Measurements from ENCODE around the gene TEK.
A peak's percentile ranks its signal among the peaks of the same experiment; 100 is the strongest.
"Not testable (repeated sequence)": the region's sequence is repeated elsewhere in the genome, so short reads cannot be mapped to it uniquely, and the experiment has no call there.

Gene TEK

DNA sequence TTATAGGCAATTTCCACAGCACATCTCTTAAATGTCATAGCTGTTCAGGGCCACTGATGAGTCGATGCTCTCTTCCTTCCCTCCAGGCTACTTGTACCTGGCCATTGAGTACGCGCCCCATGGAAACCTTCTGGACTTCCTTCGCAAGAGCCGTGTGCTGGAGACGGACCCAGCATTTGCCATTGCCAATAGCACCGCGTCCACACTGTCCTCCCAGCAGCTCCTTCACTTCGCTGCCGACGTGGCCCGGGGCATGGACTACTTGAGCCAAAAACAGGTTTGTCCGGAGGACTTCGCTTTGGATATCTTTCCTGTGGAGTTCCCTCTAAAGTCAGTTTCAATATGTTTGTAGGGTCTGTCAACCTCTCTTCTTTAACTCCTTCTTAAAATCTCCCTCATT, 103.6 kb downstream of the TEK start:
- H3K27ac ChIP-seq, result no peak overlapping the region
- TF ChIP-seq, protein P1, sequence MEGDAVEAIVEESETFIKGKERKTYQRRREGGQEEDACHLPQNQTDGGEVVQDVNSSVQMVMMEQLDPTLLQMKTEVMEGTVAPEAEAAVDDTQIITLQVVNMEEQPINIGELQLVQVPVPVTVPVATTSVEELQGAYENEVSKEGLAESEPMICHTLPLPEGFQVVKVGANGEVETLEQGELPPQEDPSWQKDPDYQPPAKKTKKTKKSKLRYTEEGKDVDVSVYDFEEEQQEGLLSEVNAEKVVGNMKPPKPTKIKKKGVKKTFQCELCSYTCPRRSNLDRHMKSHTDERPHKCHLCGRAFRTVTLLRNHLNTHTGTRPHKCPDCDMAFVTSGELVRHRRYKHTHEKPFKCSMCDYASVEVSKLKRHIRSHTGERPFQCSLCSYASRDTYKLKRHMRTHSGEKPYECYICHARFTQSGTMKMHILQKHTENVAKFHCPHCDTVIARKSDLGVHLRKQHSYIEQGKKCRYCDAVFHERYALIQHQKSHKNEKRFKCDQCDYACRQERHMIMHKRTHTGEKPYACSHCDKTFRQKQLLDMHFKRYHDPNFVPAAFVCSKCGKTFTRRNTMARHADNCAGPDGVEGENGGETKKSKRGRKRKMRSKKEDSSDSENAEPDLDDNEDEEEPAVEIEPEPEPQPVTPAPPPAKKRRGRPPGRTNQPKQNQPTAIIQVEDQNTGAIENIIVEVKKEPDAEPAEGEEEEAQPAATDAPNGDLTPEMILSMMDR (conservative IDR thresholded peaks at IDR 0.05), result no peak
- TF ChIP-seq ZFX (IDR thresholded peaks at IDR 0.05), result no peak

- no peak overlapping the region for H3K27ac ChIP-seq
- TF ChIP-seq, protein P1 (conservative IDR thresholded peaks at IDR 0.05), result no peak
- no peak for TF ChIP-seq ZFX (IDR thresholded peaks at IDR 0.05)
These were observed 118.2 kb downstream of the TEK start for GRCh38 chr9:27227192-27227591.

GRCh38 chr9:27239648-27240047, 130.6 kb downstream of the TEK start:
- H3K27ac ChIP-seq, result not testable (repeated sequence)

DNA sequence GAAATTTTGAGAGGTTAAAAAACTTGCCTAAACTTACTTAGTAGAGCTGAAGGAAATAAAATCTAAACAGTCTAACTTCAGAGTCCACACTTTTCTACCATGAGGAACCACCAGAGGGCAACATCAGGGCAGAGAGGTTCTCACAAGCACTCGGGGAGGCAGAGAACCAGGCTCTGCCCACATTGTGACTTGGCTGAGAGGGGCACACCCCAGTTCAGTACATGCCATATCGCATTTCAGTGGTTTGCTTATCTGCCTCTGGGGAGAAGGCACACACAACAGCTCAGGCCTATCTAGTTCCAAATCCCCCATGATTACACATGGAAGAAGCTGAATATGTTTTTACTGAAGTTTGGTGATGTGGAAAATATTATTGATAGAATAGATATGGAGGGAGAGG, 138.7 kb downstream of the TEK start:
- TF ChIP-seq, protein P1 (conservative IDR thresholded peaks at IDR 0.05), result peak; percentile 81
- no peak for TF ChIP-seq ZFX (IDR thresholded peaks at IDR 0.05)
- no peak overlapping the region for H3K27ac ChIP-seq

GRCh38 chr9:27248702-27249101, 139.7 kb downstream of the TEK start:
- no peak overlapping the region for H3K27ac ChIP-seq
- TF ChIP-seq, protein P1 (conservative IDR thresholded peaks at IDR 0.05), result no peak
- no peak for TF ChIP-seq ZFX (IDR thresholded peaks at IDR 0.05)

GRCh38 chr9:27258662-27259061, 149.6 kb downstream of the TEK start:
- H3K27ac ChIP-seq, result no peak overlapping the region
- TF ChIP-seq, protein P1 (conservative IDR thresholded peaks at IDR 0.05), result no peak
- no peak for TF ChIP-seq ZFX (IDR thresholded peaks at IDR 0.05)

- TF ChIP-seq, protein P1 (conservative IDR thresholded peaks at IDR 0.05), result no peak
- no peak for TF ChIP-seq ZFX (IDR thresholded peaks at IDR 0.05)
- no peak overlapping the region for H3K27ac ChIP-seq
These were observed 151.9 kb downstream of the TEK start for GRCh38 chr9:27260789-27261516.
